GM12875 (cell line): ENCODE measurements around the gene PICK1.
A peak's percentile ranks its signal among the peaks of the same experiment; 100 is the strongest.

ENCODE experiments used
- H3K4me3 ChIP-seq: one replicate; pipeline ENCODE4 v1.5.1; 2011; ENCODE audit warnings: low read depth, low read length, control low read depth
- TF ChIP-seq, protein P1 (sequence below): IDR thresholded peaks from 2 replicates; pipeline ENCODE4 v1.5.1; 2011; ENCODE audit warnings: low read depth, mild to moderate bottlenecking, control low read depth, inconsistent platforms, low read length, moderate library complexity, borderline replicate concordance; ENCODE audit not compliant: insufficient read depth

Gene PICK1

DNA sequence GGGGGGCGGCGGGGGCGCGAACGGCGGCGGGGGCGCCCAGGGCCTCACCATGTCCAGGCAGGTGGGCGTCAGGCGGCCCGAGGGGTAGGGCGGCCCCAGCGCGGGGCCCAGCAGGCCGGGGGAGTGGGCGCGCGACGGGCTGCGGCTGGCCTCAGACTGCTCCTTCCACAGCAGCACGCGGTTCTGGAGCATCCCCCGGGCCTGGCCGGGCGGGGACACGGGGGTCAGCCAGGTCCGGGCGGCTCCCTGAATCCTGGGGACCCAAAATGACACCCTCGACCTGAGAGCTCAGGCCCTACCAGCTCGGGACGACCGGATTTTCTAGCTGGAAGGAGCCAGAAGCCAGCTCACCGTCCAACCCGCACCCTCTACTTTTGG, 32.3 kb downstream of the PICK1 start:
- no peak overlapping the region for H3K4me3 ChIP-seq
- TF ChIP-seq, protein P1, sequence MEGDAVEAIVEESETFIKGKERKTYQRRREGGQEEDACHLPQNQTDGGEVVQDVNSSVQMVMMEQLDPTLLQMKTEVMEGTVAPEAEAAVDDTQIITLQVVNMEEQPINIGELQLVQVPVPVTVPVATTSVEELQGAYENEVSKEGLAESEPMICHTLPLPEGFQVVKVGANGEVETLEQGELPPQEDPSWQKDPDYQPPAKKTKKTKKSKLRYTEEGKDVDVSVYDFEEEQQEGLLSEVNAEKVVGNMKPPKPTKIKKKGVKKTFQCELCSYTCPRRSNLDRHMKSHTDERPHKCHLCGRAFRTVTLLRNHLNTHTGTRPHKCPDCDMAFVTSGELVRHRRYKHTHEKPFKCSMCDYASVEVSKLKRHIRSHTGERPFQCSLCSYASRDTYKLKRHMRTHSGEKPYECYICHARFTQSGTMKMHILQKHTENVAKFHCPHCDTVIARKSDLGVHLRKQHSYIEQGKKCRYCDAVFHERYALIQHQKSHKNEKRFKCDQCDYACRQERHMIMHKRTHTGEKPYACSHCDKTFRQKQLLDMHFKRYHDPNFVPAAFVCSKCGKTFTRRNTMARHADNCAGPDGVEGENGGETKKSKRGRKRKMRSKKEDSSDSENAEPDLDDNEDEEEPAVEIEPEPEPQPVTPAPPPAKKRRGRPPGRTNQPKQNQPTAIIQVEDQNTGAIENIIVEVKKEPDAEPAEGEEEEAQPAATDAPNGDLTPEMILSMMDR: no peak

DNA sequence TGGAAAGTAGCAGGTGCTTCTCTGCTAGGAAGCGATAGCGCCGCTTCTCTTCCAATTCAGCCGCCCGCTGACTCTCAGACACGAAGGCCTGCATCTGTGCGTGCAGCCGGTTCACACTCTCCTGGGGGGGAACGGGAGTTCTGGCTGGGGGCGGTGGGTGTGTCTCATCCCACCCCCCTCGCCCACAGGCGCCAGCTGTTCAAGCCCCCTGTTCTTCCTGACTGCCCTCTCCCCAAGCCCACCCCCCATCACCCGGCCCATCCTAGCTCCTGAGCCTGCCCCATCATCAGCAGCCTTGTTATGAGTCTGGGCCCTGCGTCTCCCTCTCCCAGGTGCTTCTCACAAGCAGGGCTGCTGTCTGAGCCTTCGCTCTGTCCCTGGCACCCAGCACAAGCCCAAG, 39.9 kb downstream of the PICK1 start:
- TF ChIP-seq, protein P1: no peak
- H3K4me3 ChIP-seq: no peak overlapping the region

DNA sequence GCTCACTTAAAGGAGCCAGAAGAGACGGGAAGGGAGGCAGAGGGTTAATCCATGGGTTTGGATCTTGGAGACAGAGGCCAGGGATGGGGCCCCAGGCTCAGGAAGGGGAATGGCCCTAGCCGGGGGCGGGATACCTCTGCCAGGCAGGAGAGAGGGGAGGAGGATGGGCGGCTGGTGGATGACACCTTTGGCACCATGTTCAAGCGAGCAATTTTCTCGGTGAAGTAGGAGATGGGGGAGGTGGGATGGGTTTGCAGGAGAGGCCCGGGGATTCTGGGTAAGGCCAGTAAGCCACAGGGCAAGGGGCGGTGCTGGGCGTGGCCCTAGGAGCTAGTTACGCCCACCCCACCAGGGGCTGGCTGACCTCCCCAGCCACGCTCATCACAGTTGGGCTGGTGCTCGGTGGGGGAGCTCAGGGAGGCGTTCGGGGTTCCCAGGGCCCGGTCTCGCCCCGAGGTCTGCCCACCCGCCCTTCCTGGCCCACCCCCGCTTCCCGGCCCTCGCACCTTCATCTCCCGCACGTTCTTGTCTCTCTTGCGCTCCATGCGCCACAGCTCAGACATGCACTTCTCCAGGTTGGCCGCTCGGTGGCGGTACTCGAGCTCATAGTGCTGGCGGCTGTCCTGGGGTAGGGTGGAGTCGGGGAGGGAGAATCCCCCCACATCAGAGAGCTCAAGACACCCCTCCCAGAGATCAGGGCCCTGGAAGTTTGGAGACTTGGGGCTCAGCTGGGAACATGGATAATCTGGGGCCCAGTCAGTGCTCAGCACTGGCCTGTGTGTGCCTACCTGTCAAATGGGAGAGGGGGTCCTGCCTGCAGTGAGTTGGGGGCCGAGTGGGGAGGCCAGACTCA, 40.6 kb downstream of the PICK1 start:
- no peak overlapping the region for H3K4me3 ChIP-seq
- TF ChIP-seq, protein P1: no peak

DNA sequence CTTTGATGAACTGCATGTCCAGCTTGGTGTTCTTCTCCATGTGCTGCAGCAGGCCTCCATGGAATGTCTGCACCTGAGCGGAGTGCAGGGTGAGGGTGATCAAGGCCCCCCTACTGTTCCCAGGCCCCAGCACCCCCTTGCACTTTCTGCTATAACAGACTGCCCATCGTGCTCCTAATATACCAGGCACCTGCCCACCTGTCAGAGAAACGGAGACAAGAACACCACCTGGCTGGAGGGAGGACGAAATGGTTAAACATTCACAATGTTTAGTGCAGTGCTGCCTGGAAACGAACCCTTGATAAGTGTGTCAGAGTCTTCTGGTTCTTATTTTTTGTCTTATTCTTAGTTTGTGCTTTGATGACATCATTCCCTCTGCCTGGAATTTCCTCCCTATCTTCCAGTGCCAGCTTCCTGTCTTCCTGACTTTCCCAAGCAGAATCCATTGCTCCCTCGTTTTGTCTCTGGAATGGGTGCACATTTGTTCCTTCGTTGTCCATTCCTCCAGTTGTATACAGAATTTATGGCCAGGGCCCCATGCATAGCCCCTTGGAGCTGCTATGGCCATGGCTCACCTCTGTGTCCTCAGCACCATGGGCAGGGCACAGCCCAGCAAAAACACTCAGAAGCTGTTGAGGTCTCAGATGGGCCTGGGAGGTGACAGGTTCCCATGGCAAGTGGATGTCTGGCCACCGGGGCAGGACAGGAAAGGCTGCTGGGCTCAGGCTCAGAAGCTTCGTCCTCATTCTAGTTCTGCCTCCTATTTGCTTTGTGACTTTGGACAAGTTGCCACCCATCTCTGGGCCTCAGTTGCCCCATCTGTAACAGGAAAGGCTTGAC, 41.4 kb downstream of the PICK1 start:
- TF ChIP-seq, protein P1: no peak
- no peak overlapping the region for H3K4me3 ChIP-seq

DNA sequence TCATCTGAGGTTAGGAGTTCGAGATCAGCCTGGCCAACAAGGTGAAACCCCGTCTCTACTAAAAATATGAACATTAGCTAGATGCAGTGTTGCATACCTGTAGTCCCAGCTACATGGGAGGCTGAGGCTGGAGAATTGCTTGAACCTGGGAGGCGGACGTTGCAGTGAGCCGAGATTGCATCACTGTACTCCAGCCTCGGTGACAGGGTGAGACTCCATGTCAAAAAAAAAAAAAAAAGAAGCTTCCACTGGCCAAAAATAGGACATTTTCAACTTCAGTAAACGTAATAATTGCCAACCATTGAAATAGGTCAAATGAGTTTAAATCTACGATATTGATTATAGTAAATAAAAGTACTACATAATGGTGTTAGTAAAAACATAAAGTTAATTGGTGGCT, 46.4 kb downstream of the PICK1 start:
- H3K4me3 ChIP-seq: no peak overlapping the region
- TF ChIP-seq, protein P1: no peak

DNA sequence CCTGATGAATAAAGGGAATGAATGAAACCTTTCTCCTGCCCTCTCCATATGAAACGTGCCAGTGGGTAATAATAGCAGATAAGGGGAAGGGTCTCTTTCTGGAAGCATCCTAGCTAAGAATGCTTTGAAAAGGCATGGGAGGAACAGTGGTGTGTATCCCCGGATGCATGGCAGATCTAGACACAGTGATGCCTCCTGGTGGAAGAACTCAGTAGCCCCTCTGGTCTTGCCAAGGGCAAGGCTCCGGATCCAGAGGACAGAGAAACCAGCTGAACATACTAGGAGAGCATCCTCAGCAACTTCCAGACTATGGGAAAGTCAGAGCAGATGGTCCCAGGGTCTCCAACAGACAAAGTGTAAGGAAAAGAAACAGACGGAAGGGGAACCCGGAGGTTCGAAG, 46.9 kb downstream of the PICK1 start:
- TF ChIP-seq, protein P1: peak; percentile 30; the same call in 1 of the 2 replicates
- H3K4me3 ChIP-seq: no peak overlapping the region
